Ovary (tissue), 9 donors: ENCODE data around the gene ARHGAP10. TPM values are rescaled to one million over a fixed set of nuclear protein-coding genes. Genes with fewer than 3 reads are reported as not detected.
"Not testable (repeated sequence)": the region's sequence is repeated elsewhere in the genome, so short reads cannot be mapped to it uniquely, and the experiment has no call there.

Experiments used
- DNase-seq, 5 donors: peaks; one replicate each; pipeline ENCODE4 v3.0.0-alpha.2; 2019 to 2020
- H3K27ac ChIP-seq, 2 donors: fragments of 200-600 bp; one replicate each; pipeline versions ENCODE4 v1.5.1 to v1.8.0; 2019 to 2022
- H3K27me3 ChIP-seq: fragments of 200-600 bp; one replicate; pipeline ENCODE4 v1.8.0; 2022
- H3K36me3 ChIP-seq: fragments of 200-600 bp; sonication (generic); one replicate; pipeline ENCODE4 v1.5.1; 2019
- H3K4me1 ChIP-seq: one replicate; pipeline ENCODE4 v1.8.1; 2013; ENCODE audit warnings: mild to moderate bottlenecking, moderate library complexity; ENCODE audit not compliant: insufficient read depth
- H3K4me3 ChIP-seq: fragments of 200-600 bp; sonication (generic); one replicate; pipeline ENCODE4 v1.5.1; 2017
- H3K9me3 ChIP-seq, 2 donors: fragments of 200-600 bp in 1 of 2; sonication (generic) in 1 of 2; one replicate each; pipeline versions ENCODE4 v1.5.1 to v1.8.1; 2013 to 2019; ENCODE audit warnings: mild to moderate bottlenecking in 1 of 2, moderate library complexity in 1 of 2
- EP300 ChIP-seq: sonication (generic); formaldehyde crosslinking; IDR thresholded peaks from one replicate; pipeline ENCODE4 v1.6.1; 2017; ENCODE audit warnings: antibody characterized with exemption
- POLR2A ChIP-seq: fragments of 450-650 bp; IDR thresholded peaks from one replicate; pipeline ENCODE4 v1.6.1; 2017; ENCODE audit warnings: antibody characterized with exemption, mild to moderate bottlenecking, moderate library complexity
- WGBS, 3 donors: extraction: QIAGEN DNeasy Blood & Tissue Kit in 1 of 3; methylation state at CpG; one replicate each; pipeline versions ENCODE4 v1.1.5 to v1.1.7; 2013 to 2017; 5-methylcytosine and 5-hydroxymethylcytosine counted together
- intact Hi-C, 4 donors: fragments of 100-400 bp; cut with DNase I; formaldehyde crosslinking; loops; one replicate each; pipeline versions ENCODE4 v1.11.0 to v1.15.1; 2022 to 2023
- polyA plus RNA-seq, 2 donors: library from polyadenylated mRNA; stranded (reverse); fragments of 200-250 nt in 1 of 2; fragments of 350-450 nt in 1 of 2; fragmentation: Illumina TruSeq in 1 of 2; extraction: RNeasy Lipid Tissue Mini Kit (QIAGEN cat#74804) in 1 of 2; gene quantifications; one replicate each; pipeline ENCODE4 v1.2.3, GENCODE V29; 2013 to 2014
- total RNA-seq, 7 donors: library from RNA; depleted of rRNA in 2 of 7; stranded (reverse); fragments of >200 nt in 2 of 7; fragmentation: NEBNext Ultra II Directional in 3 of 7; extraction: Animal tissue kit (Norgen Biotek cat#: 25700) in 3 of 7; gene quantifications; one replicate each; pipeline versions ENCODE4 v1.1.0 to v1.2.4, GENCODE V29; 2016 to 2023
- TF ChIP-seq, protein P1 (sequence below), 3 donors: fragments of 450-650 bp in 2 of 3; fragments of 200-600 bp in 1 of 3; IDR thresholded peaks; one replicate each; pipeline versions ENCODE4 v1.5.1 to v1.8.0; 2016 to 2022; ENCODE audit warnings: antibody characterized with exemption in 3 of 3, mild to moderate bottlenecking in 1 of 3
- donor health status: DM: no; HTN: no; CAD: no; lungs with moderate emphysema.
- donor health status: DM: no; HTN: no; CAD: no.
- donor health status: Bipolar disorder and iron deficiency.
- donor health status: DM: yes; HTN: yes; CAD: no.
- donor health status: DM: no; HTN: no; CAD: no.
- donor health status: DM: yes; HTN: yes; CAD: no.

Gene ARHGAP10
- total and polyA plus RNA-seq, 9 donors, result 37.1 to 76.7 (median 63.8) TPM

DNA sequence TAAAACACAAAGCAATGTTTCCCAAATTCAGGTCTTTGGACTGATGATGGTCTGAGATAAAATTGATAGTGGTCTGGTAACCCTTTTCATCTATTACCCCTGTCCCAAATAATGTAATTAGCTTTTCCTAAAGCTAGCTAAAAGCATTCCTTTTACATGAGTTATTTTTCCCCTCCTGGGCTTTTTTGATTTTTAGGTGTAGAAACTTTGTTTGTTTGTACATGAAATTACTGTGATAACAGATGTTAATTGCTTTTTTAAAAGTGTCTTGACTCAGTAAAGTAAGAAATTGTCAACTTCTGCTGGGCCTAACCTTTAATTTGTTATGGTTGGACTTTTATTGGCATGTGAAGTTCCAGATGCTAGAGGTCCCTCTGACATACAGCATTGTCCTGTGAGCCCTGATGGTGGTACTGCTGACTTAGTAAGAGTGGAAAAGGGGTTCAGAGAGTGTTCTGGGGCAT is 145.5 kb downstream of the ARHGAP10 start:
- H3K27me3 ChIP-seq, result no peaks in the 10 kb centered on the region
- H3K9me3 ChIP-seq, result no peaks in the 10 kb centered on the region
- no peak for DNase-seq
- TF ChIP-seq, protein P1, sequence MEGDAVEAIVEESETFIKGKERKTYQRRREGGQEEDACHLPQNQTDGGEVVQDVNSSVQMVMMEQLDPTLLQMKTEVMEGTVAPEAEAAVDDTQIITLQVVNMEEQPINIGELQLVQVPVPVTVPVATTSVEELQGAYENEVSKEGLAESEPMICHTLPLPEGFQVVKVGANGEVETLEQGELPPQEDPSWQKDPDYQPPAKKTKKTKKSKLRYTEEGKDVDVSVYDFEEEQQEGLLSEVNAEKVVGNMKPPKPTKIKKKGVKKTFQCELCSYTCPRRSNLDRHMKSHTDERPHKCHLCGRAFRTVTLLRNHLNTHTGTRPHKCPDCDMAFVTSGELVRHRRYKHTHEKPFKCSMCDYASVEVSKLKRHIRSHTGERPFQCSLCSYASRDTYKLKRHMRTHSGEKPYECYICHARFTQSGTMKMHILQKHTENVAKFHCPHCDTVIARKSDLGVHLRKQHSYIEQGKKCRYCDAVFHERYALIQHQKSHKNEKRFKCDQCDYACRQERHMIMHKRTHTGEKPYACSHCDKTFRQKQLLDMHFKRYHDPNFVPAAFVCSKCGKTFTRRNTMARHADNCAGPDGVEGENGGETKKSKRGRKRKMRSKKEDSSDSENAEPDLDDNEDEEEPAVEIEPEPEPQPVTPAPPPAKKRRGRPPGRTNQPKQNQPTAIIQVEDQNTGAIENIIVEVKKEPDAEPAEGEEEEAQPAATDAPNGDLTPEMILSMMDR (IDR thresholded peaks at IDR 0.05), result no peak
- no peak for TF ChIP-seq EP300
- no peak for TF ChIP-seq POLR2A
- intact Hi-C loops, result no loop called here
- no peak overlapping the region for H3K4me3 ChIP-seq
- peaks cover 4% of the 10 kb centered on the region for H3K36me3 ChIP-seq
- no peak overlapping the region for H3K27ac ChIP-seq
- H3K4me1 ChIP-seq, result no peaks in the 10 kb centered on the region

DNA sequence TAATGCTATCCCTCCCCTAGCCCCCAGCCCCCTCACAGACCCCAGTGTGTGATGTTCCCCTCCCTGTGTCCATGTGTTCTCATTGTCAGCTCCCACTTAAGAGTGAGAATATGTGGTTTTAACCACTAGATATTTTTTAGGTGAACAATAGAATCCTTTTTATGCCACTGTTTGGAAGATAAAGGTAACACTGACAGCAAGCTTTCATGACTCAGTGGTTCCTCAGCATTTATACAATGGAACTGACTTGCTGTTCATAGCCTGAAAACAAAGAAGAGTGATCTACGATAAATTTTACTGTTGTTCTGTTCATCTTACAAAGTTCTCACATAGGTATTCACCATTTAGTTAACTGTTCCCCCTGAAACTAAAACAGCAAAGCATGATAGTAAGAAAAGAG is 147.8 kb downstream of the ARHGAP10 start:
- intact Hi-C loops, result no loop called here

DNA sequence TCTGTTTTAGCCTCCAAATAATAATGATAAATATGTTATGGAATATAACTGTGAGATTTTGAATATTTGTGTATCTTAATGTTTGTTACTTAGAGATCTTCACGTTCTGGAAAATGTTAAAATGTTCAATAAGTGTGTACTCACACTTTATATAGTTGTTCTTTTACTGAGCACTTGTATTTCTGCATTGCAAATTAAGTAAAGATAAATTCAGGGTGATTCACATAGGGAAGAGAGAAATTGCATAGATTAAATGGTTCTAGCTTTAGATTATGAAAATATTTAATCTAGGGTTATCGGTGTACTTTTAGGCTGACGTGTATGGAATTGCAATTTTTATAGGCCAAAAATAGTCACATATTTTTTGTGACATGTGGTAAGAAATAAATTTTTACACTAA is 148.6 kb downstream of the ARHGAP10 start:
- DNase-seq, result no peak
- no peaks in the 10 kb centered on the region for H3K4me1 ChIP-seq
- no peaks in the 10 kb centered on the region for H3K36me3 ChIP-seq
- no peaks in the 10 kb centered on the region for H3K27me3 ChIP-seq
- 95 to 96% (median 95%) methylated on average over 3 of the region's 3 CpGs for WGBS, 3 donors
- H3K9me3 ChIP-seq, result peaks cover 0 to 8% of the 10 kb centered on the region in 2 donors
- H3K4me3 ChIP-seq, result no peak overlapping the region
- TF ChIP-seq POLR2A (no peak), EP300 (no peak)
- TF ChIP-seq, protein P1 (IDR thresholded peaks at IDR 0.05), result no peak
- intact Hi-C loops, result no loop called here
- H3K27ac ChIP-seq, result no peak overlapping the region

More for the DNA sequence above, 147.8 kb downstream of the ARHGAP10 start:
- Histone ChIP-seq H3K27ac (no peak overlapping the region), H3K27me3 (no peaks in the 10 kb centered on the region), H3K4me3 (no peak overlapping the region), H3K36me3 (peaks cover 4% of the 10 kb centered on the region), H3K4me1 (no peaks in the 10 kb centered on the region), H3K9me3 (peaks cover 0 to 5% of the 10 kb centered on the region in 2 donors)
- no peak for DNase-seq
- 87 to 99% (median 98%) methylated on average over 1 of the region's 1 CpG for WGBS, 3 donors
- TF ChIP-seq, protein P1 (IDR thresholded peaks at IDR 0.05), result no peak
- TF ChIP-seq EP300 (no peak), POLR2A (no peak)

DNA sequence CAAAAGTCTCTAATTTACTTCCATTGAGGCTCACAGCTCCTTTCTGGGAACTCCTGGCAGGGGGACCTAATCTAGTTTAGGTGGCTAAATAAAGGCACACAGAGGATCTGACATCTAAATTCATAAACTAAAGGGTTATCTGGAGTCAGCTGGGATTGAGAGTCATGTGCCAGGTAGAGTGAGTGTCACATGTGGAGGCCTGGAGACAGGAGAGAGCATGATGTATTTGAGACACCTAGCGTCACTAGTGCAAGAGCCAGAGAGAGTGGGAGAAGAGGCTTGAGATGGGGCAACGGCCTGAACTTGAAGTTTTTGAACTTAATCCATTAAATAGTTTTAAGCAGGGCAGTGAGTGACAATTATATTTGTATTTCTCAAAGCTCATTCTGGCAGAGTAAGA is 152.6 kb downstream of the ARHGAP10 start:
- H3K27me3 ChIP-seq, result no peaks in the 10 kb centered on the region
- WGBS, 3 donors, result 97 to 100% (median 99%) methylated on average over 2 of the region's 2 CpGs
- no peaks in the 10 kb centered on the region for H3K36me3 ChIP-seq
- H3K4me3 ChIP-seq, result no peak overlapping the region
- no peak overlapping the region for H3K27ac ChIP-seq
- no peaks in the 10 kb centered on the region for H3K4me1 ChIP-seq
- DNase-seq, result no peak
- intact Hi-C loops, result no loop called here
- TF ChIP-seq POLR2A (no peak), EP300 (no peak)
- TF ChIP-seq, protein P1 (IDR thresholded peaks at IDR 0.05), result no peak
- peaks cover 0 to 8% of the 10 kb centered on the region in 2 donors for H3K9me3 ChIP-seq

DNA sequence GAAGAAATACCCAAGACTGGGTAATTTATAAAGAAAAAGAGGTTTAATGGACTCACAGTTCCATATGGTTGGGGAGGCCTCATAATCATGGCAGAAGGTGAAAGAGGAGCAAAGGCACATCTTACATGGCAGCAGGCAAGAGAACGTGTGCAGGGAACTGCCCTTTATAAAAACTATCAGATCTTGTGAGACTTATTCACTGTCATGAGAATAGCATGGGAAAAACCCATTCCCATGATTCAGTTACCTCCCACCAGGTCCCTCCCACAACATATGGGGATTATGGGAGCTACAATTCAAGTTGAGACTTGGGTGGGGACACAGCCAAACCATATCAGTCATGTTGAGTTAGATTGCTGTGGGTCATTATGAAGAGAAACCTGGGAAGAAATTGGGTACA is 153.3 kb downstream of the ARHGAP10 start:
- H3K36me3 ChIP-seq, intact Hi-C loops, H3K9me3 ChIP-seq, DNase-seq, H3K27ac ChIP-seq, H3K27me3 ChIP-seq, H3K4me3 ChIP-seq, H3K4me1 ChIP-seq: not testable (repeated sequence)
- WGBS, 3 donors, result 91 to 97% (median 97%) methylated on average over 1 of the region's 1 CpG
